Activated T-cell treated with anti-CD3 and anti-CD28 coated beads for 4 hours (primary cell): ENCODE data around the gene YIF1B.

Experiments
- DNase-seq: peaks from one replicate; pipeline ENCODE4 v3.0.0-alpha.2; 2020

The YIF1B gene

DNA sequence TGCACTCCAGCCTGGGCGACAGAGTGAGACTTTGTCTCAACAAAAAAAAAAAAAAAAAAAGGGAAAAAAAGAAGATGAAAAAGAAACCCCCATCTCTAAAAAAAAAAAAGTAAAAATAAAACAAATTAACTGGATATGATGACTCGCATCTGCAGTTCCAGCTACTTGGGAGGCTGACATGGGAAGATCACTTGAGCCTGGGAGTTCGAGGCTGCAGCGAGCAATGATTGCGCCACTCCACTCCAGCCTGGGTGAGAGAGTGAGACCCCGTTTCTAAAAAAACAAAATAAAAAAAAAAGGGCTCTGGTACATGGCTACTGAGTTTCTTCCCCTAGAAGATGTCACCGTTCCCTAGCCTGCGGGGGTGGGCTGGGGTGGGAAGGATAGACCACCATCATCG, 17.5 kb upstream of the YIF1B start:
- DNase-seq: no peak

DNA sequence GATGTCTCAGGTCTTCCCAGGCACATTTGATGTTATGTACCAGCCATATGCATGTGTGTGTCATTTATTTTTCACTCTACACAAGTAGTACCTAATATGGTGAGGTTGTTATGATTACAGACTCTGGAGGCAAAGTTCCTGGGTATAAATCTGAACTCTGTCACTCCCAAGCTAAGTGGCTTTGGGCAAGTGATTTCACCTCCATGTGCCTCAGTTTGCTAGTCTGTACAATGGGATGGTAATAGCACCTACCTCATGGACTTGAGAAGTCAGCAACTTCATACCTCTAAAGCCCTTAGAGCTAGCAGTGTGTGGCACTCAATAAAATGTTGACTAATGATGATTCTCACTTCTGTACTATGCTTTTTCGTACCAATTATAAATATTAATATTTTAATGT, 16.0 kb upstream of the YIF1B start:
- no peak for DNase-seq

DNA sequence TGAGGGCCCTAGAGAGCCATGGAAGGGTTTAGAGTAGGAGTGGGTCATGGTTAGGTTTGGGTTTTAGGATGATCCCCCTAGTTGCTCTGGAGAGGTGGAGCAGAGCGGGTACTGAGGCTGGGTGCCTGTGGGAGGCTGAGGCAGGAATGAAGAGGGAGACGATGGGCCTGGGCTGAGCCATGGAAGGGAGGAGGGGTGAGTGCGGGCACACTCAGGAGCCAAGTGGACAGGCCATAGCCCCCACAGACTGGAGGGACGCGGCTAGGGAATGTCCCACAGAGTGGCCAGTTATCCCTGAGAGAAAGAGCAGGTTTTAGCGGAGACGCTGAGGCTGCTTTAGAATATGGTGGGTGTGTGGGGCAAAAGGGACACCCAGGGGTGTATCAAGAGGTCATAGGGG, 13.9 kb upstream of the YIF1B start:
- DNase-seq: no peak

DNA sequence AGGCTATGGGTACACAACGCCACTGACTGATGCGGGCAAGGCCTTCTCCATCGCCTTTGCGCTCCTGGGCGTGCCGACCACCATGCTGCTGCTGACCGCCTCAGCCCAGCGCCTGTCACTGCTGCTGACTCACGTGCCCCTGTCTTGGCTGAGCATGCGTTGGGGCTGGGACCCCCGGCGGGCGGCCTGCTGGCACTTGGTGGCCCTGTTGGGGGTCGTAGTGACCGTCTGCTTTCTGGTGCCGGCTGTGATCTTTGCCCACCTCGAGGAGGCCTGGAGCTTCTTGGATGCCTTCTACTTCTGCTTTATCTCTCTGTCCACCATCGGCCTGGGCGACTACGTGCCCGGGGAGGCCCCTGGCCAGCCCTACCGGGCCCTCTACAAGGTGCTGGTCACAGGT, 10.8 kb upstream of the YIF1B start:
- DNase-seq: no peak

DNA sequence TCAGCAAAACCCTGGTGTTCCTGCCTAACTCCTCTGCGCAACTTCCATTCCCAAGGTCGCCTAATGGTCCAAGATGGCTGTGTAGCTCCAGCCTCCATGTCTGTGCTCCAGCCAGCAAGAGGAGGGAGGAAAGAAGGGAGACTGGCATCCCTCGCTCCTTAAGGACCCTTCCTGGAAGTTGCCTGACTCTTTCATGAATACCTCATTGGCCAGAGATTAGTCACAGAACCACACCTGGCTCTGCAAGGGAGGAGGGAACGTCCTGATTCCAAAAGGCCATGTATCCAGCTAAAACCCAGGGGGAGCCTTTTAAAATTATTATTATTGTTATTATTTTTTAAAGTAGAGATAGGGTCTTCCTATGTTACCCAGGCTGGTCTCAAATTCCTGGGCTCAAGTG, 8.7 kb upstream of the YIF1B start:
- DNase-seq: no peak

DNA sequence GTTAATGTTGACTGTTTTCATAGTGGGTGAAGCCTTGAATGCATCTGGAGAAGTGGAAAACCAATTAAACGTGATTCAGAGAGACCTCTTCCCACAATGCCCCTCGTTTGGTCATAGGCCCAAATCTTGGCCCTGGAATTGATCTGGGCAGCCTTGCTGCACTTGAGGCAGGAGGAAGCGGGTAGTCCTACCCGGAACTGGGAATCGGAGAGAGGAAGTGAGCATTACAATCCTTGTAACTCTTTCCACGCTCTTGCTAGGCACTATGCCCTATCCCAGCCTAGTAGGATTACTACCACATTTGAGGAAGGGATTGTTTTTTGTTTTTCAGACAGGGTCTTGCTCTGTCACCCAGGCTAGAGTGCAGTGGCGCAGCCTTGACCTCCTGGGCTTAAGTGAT, 7.5 kb upstream of the YIF1B start:
- no peak for DNase-seq

DNA sequence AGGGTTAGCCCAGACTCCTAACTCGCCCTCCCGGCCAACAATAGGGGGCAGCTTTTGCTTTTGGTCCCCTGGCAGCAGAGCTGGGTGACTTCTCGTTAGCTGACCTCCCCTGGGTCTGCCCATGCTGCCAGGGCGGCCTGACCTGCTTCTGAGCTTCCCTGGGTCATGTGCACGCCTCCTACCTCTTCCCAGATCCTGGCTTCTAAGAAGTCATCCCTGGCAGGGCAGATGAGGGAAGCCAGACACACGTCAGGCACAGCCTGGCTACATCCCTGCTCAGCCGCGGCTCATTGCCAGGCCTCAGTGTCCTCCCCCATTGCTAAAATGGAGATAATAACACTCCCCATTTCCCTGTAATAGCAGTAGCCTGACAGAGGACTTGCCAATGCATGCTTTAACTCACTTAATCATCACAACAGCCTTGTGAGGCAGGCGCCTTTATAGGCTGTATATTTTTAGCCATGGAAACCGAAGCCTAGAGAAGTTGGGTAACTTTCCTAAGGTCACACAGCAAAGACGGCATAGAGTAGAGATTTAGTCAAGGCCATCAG, 6.0 kb upstream of the YIF1B start:
- no peak for DNase-seq

DNA sequence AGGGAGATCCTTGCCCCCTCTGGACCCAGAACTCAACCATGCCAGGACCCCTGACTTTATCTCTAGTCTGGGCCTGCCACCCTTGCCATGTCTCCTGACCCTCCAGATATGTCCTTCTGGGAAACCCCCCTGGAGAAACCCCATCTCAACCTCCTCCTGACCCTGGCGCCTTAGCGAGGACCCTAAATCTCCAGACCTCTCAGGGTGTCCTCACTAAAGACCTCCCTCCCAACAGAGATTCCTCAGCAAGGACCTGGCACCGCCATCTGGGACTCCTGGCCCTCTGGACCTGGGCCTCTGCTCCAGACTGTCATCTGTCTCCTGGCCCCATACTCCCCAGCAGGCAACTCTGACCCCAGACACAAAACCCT, 5.2 kb upstream of the YIF1B start:
- DNase-seq: no peak

DNA sequence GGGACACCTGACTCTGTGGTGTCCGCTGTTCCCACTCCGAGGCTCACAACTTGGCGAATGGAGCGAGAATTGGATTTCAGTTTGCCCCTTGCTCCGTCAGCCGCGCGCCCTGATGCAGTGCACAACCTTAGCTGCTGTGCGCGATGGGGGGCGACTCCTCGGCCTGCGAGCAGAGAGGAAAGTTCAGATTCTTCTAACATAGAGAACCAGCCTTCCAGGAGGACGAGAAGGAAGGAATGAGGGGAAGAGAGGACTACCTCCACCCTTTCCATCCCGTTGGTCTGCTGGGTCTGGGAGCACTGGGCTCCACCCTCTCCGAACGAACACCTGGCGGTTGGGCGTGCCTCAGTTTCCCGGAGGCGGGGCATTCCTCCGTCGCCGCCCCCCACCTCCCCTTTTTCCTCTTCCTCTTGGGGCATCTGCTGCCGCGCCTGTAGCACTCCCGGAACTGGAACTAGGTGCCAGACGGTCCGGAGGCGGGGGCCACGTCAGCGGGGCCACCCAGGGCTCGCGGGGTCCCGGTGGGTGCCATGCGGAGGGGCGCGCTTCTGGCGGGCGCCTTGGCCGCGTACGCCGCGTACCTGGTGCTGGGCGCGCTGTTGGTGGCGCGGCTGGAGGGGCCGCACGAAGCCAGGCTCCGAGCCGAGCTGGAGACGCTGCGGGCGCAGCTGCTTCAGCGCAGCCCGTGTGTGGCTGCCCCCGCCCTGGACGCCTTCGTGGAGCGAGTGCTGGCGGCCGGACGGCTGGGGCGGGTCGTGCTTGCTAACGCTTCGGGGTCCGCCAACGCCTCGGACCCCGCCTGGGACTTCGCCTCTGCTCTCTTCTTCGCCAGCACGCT, 3.9 kb upstream of the YIF1B start, which contains the start of gene KCNK6:
Gene KCNK6 (plus strand): TSS at position 425 of the 838 bp plus-strand sequence. CDS start 106 bp downstream, at position 531.
- DNase-seq: peak; percentile 41

DNA sequence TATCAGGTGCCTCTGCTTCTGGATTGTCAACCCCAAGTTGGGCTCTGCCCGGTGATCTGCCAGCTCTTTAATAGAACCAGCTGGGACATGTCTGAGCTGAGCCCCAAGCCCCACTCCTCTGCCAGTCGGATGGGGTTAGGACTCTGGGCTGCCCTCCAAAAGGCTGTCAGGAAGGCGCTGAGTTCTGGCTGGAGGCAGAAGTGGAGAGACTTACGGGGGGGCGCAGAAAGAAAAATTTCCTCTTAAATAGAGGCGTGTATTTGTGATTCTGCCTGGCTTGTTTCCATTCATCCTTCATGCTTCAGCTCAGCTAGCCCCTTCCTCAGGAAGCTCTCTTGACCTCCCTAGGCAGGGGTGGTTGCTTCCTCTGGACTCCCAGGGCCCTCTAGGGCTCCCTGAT, 2.9 kb upstream of the YIF1B start:
- DNase-seq: no peak

DNA sequence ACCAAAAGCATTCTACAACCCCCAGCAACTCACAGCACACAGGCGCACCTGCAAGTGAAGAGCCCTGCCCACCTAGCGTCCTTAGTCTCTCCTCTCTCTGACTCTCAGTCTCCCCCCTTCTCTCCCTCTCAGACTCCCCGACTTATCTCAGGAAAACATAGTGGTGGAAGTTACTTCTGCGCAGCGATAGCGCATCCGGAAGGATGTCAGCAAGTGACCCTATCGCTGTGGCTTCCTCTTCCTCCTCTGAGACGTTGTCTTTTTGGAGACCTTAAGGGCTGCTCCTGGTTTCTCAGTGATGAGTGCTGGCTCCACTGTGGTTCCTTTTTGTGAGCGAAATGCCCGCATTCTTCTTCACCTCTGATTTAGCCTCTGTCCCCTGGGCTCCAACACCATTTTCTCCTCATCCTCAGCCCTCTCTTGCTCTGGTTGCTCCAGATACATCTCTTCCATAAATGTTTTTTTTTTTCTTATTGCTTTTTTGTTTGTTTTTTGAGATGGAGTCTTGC, 1.4 kb upstream of the YIF1B start:
- DNase-seq: no peak

DNA sequence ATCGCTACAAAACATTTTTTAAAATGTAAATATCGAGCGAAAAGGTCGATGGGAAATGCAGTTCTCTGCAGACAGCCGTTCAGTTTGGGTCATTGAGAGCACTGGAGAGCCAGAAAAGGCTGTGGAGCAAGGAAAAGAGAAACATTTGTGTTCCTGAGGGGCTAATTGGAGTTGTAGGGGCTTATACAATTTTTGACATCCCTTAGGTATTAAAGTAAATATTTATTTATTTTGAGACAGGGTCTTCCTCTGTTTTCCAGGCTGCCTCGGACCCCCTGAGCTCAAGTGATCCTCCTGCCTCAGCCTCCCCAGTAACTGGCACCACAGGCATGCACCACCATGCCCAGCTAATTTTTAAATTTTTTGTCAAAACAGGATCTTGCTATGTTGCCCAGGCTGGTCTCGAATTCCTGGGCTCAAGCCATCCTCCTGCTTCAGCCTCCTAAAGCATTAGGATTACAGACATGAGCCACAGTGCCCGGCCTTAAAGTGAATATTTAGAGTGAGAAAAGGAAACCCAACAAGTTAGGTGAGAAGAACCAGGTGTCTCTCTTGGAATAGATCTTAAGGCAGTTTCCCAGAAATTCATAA, 825 bp upstream of the YIF1B start:
- DNase-seq: no peak

DNA sequence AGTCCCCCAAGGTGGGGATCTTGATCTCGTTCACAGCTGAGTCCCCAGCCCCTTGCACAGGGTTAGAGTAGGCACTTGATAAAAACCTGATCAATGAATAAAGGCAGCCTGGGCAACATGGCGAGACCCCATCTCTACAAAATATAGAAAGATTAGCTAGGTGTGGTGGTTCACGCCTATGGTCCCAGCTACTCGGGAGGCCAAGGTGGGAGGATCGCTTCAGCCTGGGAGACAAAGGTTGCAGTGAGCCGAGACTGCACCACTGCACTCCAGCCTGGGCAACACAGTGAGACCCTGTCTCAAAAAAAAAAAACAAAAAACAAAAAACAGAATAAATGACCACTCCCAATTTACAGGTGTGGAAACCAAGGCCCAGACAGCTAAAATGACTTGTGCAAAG, 4.8 kb downstream of the YIF1B start:
- no peak for DNase-seq

DNA sequence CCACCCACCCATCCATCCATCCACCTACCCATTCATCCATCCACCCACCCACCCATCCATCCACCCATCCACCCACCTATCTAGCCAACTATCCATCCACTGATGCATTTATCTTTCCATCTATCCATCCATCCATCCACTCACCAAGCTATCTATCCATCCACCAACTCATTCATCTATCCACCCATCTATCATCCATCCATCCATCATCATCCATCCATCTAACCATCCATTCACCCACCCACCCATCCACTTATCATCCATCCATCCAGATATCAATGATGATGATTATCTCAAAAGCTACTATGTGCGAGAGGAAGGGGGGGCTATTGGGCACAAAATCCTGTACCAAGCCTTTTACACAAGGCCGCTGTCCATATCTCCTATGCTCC, 5.5 kb downstream of the YIF1B start:
- no peak for DNase-seq

DNA sequence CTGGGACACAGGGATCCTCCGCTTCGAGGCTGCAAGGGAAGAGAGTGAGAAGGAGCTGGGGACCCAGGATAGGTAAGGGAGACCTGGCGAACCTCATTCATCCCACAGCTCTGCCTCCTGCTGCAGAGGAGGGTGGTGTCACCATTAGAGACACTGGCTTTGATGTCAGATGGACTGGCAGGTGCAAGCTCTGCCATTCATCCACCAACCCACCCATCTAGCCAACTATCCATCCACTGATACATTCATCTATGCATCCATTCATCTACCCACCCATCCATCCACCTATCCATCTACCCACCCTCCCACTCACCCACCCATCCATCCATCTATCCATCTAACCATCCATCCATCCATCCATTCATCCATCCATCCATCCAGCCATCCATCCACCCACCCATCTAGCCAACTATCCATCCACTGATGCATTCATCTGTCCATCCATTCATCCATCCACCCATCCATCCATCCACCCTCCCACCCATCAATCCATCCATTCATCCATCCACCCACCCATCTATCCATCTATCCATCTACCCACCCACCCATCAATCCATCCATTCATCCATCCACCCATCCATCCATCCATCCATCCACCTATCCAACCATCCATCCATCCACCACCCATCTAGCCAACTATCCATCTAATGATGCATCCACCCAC, 6.0 kb downstream of the YIF1B start:
- no peak for DNase-seq

DNA sequence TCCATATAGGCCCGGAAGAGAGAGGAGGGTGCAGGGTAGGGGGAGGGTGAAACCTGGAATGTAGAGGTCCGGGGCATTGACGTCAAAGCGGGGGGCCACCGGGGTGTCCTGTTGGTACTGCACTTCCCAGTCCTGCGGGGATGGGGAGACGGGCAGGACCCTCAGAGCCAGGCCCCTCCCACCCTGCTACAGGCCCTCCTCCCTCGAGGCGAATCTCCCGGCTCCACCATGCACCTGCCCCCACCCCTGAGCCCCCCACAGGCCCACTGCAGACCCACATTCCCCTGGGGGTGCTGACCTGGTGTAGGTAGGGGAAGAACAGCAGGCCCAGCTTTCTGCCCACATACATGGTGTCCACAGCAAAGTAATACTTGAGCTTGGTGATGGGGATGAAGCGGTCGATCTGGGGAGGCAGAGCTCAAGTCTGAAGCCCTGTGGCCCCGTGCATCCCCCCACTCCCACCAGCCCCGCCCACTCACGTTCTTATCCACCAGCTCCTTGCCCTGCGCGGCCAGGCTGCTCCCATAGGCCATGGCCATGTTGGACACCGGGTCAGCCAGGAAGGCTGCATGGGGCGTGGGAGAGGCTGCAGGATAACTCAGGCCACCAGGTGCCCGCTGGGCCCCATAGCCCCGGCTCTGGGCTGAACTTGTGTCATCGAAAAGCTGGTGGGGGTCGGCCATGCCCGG, 6.7 kb downstream of the YIF1B start:
- DNase-seq: no peak

DNA sequence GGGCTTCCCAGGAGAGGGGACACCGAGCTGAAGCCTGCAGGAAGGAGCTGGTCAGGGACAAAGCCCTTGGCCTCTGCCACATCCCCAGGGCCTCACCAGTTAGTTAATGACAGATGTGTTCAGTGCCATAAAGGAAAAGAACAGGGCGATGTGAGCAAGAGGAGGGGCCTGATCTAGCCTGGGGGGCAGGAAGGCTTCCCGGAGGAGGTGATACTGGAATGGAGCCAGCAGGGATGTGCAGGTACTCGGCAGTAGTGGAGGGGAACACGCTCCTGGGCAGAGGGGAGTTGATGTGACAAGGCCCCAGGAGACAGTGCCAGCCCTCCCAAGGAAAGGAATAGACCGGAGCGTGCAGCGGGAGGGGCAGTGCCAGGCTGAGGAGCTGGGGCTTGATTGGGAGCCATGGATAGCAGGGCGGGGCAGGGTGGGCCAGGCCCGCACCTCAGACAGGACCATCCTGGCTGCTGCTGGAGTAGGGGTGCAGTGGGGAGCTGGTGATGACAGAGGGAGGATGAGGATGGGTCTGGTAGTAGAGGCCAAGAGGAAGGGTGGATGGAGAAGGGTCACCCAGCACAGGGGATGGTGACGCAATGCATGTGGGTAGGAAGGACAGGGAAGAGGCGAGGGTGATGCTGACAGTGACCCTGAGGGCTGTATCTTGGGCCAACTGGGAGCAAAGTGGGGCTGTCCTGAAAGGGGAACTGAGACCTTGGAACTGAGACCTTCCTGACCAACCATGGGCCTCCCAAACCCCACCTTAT, 7.6 kb downstream of the YIF1B start:
- no peak for DNase-seq

DNA sequence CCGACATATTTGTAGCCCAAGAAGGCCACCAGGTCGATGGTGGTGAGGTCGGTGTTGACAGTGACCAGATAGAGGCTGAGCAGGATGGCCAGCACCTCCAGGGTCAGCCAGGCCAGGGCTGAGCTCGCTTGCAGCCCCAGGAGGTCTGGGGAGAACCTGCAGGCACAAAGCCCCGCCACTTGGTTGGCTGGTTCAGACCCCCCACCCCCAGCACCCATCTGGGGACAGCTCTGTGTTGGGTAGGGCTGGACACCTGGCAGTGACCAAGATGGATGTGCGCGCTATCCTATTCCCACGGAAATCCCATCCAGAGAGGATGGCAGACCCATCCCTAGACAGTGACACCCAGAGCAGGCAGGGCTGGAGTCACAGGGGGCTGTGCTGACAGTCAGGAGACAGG, 8.2 kb downstream of the YIF1B start:
- DNase-seq: no peak

DNA sequence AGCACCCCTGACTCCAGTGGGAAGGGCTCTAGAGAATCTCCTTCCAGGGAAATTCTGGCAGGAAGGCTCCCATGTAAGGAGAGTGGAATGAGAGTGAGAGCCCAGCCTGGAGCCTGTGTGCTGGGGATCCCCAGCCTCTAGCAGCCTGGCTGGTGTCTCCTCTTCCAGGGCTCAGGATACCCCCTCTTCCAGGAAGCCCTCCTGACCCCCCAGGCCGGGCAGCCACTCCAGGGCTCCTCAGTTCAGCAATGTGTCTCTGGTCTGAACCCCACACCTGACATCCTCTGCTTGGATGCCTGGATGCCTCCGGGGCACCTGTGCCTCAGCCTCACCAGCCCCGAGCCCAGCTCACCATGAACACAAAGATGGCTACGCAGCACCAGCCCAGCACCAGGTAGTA, 8.7 kb downstream of the YIF1B start:
- DNase-seq: no peak

DNA sequence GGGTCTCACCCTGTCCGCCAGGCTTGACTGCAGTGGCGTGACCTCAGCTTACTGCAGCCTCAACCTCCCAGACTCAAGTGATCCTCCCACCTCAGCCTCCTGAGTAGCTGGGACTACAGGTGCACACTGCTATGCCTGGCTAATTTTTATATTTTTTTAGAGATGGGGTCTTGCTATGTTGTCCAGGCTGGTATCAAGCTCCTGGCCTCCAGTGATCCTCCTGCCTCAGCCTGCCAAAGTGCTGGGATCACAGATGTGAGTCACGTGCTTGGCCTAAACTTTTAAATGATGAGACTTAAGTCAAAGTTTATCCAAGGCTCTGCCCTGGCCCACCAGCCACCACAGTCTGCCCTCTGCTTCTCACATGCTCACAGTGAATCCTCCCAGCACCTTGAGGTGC, 9.5 kb downstream of the YIF1B start:
- DNase-seq: no peak

DNA sequence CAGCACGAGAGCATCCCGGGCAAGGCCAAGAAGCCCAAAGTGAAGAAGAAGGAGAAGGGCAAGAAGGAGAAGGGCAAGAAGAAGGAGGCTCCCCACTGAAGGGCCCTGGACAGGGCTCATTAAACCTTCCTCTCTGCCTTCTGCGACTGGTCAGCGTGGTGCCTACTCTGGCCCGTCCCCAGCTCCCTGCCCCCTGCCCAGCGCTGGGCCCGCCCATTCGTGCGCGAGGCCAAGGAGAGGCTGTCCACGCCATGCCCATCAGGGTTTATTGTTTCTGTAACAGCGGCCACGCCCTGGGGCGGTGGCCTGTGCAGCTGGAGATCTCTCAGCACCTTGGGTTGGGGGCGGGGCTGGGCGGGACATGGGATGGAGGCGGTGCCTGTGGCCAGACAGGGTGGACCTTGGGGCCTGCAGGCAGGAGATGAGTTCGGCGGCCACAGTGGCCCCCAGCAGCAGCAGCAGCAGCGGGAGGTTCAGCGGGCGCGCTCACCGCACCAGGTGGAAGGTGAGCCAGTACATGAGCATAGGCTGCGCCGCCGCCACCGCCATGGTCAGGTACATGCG, 10.8 kb downstream of the YIF1B start:
- DNase-seq: no peak

DNA sequence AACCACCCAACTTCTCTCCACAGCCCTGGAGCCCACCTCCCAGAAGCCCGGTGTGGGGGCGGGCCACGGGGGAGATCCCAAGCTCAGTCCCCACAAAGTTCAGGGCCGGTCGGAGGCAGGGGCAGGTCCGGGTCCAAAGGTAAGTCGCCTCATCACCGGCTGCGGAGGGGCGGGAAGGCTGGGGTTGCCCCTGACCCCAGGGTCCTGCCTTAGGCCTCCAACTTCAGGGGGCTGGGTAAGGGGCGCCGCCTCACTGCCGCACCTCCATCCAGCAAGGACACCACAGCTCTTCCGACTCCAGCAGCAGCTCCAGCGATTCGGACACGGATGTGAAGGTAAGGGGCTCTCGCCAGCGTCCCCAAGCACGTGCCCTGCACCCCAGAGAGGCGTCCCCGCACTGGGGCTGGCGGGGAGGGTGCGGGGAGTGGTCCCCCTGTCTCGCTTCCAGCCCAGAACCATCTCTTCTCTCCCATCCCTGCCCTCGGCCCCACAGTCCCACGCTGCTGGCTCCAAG, 11.3 kb downstream of the YIF1B start:
- DNase-seq: no peak
